Natural killer cell (primary cell): ENCODE measurements around the gene DUSP12. TPM values are rescaled to one million over a fixed set of nuclear protein-coding genes. Genes with fewer than 3 reads are reported as not detected.

Experiments
- ATAC-seq, 3 donors: fragments of 150-1000 bp in 2 of 3; fragments of 200-7000 bp in 1 of 3; cut with Tn5 transposase; 1 replicate in 1 of 3; 2 replicates in 2 of 3; pipeline ENCODE4 v1.10.0; 2021; ENCODE audit warnings: mild to moderate bottlenecking in 2 of 3, moderate library complexity in 2 of 3
- DNase-seq, 2 donors: peaks; one replicate each; pipeline versions ENCODE4 v3.0.0 to v3.0.0-alpha.2; 2013 to 2021; ENCODE audit warnings: mixed read lengths in 1 of 2
- H3K27ac ChIP-seq: one replicate; pipeline ENCODE4 v1.5.1; 2013; ENCODE audit warnings: mild to moderate bottlenecking, low read length
- H3K27me3 ChIP-seq: one replicate; pipeline ENCODE4 v1.6.1; 2013; ENCODE audit warnings: low read length; ENCODE audit not compliant: control insufficient read depth, insufficient read depth
- H3K36me3 ChIP-seq: one replicate; pipeline ENCODE4 v1.6.1; 2013; ENCODE audit warnings: low read length; ENCODE audit not compliant: control insufficient read depth, insufficient read depth
- H3K4me1 ChIP-seq: one replicate; pipeline ENCODE4 v1.6.1; 2013; ENCODE audit warnings: low read length; ENCODE audit not compliant: control insufficient read depth, insufficient read depth
- H3K4me3 ChIP-seq: one replicate; pipeline ENCODE4 v1.5.1; 2013; ENCODE audit warnings: low read length
- H3K9me3 ChIP-seq: one replicate; pipeline ENCODE4 v1.6.1; 2013; ENCODE audit warnings: low read length; ENCODE audit not compliant: control insufficient read depth, insufficient read depth
- H3K27ac Mint-ChIP-seq, 2 donors: one replicate each; pipeline ENCODE4 v1.8.0; 2022; ENCODE audit warnings: mild to moderate bottlenecking in 2 of 2, mixed read lengths in 2 of 2, moderate library complexity in 1 of 2
- H3K27me3 Mint-ChIP-seq, 2 donors: one replicate each; pipeline ENCODE4 v1.8.0; 2022; ENCODE audit warnings: low read depth in 2 of 2, mixed read lengths in 2 of 2
- H3K36me3 Mint-ChIP-seq: one replicate; pipeline ENCODE4 v1.8.0; 2022; ENCODE audit warnings: mixed read lengths
- H3K4me1 Mint-ChIP-seq, 2 donors: one replicate each; pipeline ENCODE4 v1.8.0; 2022; ENCODE audit warnings: mixed read lengths in 2 of 2
- H3K4me3 Mint-ChIP-seq: one replicate; pipeline ENCODE4 v1.8.0; 2022; ENCODE audit warnings: mild to moderate bottlenecking, moderate library complexity, mixed read lengths
- H3K9me3 Mint-ChIP-seq, 2 donors: one replicate each; pipeline ENCODE4 v1.8.0; 2022; ENCODE audit warnings: mixed read lengths in 2 of 2
- CTCF ChIP-seq: fragments of 200-600 bp; IDR thresholded peaks from one replicate; pipeline ENCODE4 v1.8.0; 2022; ENCODE audit warnings: antibody characterized with exemption
- WGBS: methylation state at CpG from one replicate; pipeline ENCODE4 v1.1.7; 2013; ENCODE audit warnings: missing lambda C conversion rate; ENCODE audit not compliant: insufficient coverage; 5-methylcytosine and 5-hydroxymethylcytosine counted together
- intact Hi-C: fragments of 100-400 bp; cut with micrococcal nuclease; formaldehyde crosslinking; loops from one replicate; pipeline ENCODE4 v1.14.2; 2022
- total RNA-seq, 4 donors: library from RNA; stranded (reverse); fragments of 120-200 nt in 1 of 4; gene quantifications; one replicate each; pipeline versions ENCODE4 v1.2.3 to v1.2.4, GENCODE V29; 2013 to 2022

The DUSP12 gene
- total RNA-seq, 3 donors from 2014 or later (not counting 1 experiment from before 2014, with no cell fraction given), result 26.9 to 31.7 (median 28.5) TPM

- H3K36me3 Mint-ChIP-seq, result peaks cover 32% of the 10 kb centered on the region
These were observed 32.4 kb downstream of the DUSP12 start for GRCh38 chr1:161781995-161782394.

GRCh38 chr1:161782886-161783285, 33.3 kb downstream of the DUSP12 start:
- Mint-ChIP-seq H3K36me3 (peaks cover 32% of the 10 kb centered on the region), H3K9me3 (no peaks in the 10 kb centered on the region), H3K4me3 (no peak overlapping the region), H3K27me3 (no peaks in the 10 kb centered on the region), H3K27ac (no peak overlapping the region), H3K4me1 (peaks cover 0 to 1% of the 10 kb centered on the region in 2 donors)
- Histone ChIP-seq H3K4me3 (no peak overlapping the region), H3K4me1 (no peaks in the 10 kb centered on the region), H3K27me3 (no peaks in the 10 kb centered on the region), H3K9me3 (no peaks in the 10 kb centered on the region), H3K27ac (no peak overlapping the region), H3K36me3 (peaks cover 49% of the 10 kb centered on the region)
- intact Hi-C loops, result no loop called here
- ATAC-seq (no peak), DNase-seq (no peak)
- TF ChIP-seq CTCF, result no peak
- 100% methylated on average over 3 of the region's 4 CpGs for WGBS

More at GRCh38 chr1:161781995-161782394, 32.4 kb downstream of the DUSP12 start:
- Histone ChIP-seq H3K4me3 (no peak overlapping the region), H3K27ac (no peak overlapping the region), H3K4me1 (no peaks in the 10 kb centered on the region), H3K36me3 (peaks cover 43% of the 10 kb centered on the region), H3K27me3 (no peaks in the 10 kb centered on the region), H3K9me3 (no peaks in the 10 kb centered on the region)
- DNase-seq, result no peak
- Mint-ChIP-seq H3K27me3 (no peaks in the 10 kb centered on the region), H3K27ac (no peak overlapping the region), H3K9me3 (no peaks in the 10 kb centered on the region), H3K4me3 (no peak overlapping the region), H3K4me1 (peaks cover 0 to 6% of the 10 kb centered on the region in 2 donors)
- intact Hi-C loops, result no loop called here
- ATAC-seq, result no peak
- TF ChIP-seq CTCF, result no peak

- DNase-seq (no peak), ATAC-seq (no peak)
- intact Hi-C loops, result no loop called here
- Mint-ChIP-seq H3K4me3 (no peak overlapping the region), H3K27ac (peak overlapping the region in 1 of 2 donors; percentile 3), H3K9me3 (no peaks in the 10 kb centered on the region), H3K27me3 (no peaks in the 10 kb centered on the region), H3K36me3 (peaks cover 32% of the 10 kb centered on the region), H3K4me1 (no peaks in the 10 kb centered on the region)
- Histone ChIP-seq H3K27ac (no peak overlapping the region), H3K27me3 (no peaks in the 10 kb centered on the region), H3K36me3 (peaks cover 60% of the 10 kb centered on the region), H3K4me1 (no peaks in the 10 kb centered on the region), H3K9me3 (no peaks in the 10 kb centered on the region), H3K4me3 (no peak overlapping the region)
- TF ChIP-seq CTCF, result no peak
- 100% methylated on average over 1 of the region's 1 CpG for WGBS
These were observed 35.4 kb downstream of the DUSP12 start for GRCh38 chr1:161784968-161785367.

- Mint-ChIP-seq H3K4me1 (no peaks in the 10 kb centered on the region), H3K9me3 (no peaks in the 10 kb centered on the region), H3K4me3 (no peak overlapping the region), H3K36me3 (peaks cover 34% of the 10 kb centered on the region), H3K27me3 (no peaks in the 10 kb centered on the region), H3K27ac (peak overlapping the region in 1 of 2 donors; percentile 59)
- H3K9me3 ChIP-seq, result no peaks in the 10 kb centered on the region
- 100% methylated on average over 2 of the region's 4 CpGs for WGBS
- peaks cover 66% of the 10 kb centered on the region for H3K36me3 ChIP-seq
- TF ChIP-seq CTCF, result no peak
- no peak overlapping the region for H3K4me3 ChIP-seq
- no peaks in the 10 kb centered on the region for H3K27me3 ChIP-seq
- ATAC-seq (no peak), DNase-seq (no peak)
- intact Hi-C loops, result no loop called here
- H3K4me1 ChIP-seq, result no peaks in the 10 kb centered on the region
- no peak overlapping the region for H3K27ac ChIP-seq
These were observed 37.8 kb downstream of the DUSP12 start for GRCh38 chr1:161787355-161787754.
